RWPE1 (cell line): ENCODE results near the gene KRT84.

Source experiments
- CTCF ChIA-PET: fragments of 350-600 bp; sonication (Branson Sonifier 250); formaldehyde crosslinking; extraction: SDS; loops from one replicate; lab custom pipeline; 2021; lab: Yijun Ruan, JAX
- POLR2A ChIA-PET: fragments of 400-600 bp; formaldehyde crosslinking; extraction: SDS; loops from one replicate; lab custom pipeline; 2020; ENCODE audit warnings: antibody characterized with exemption; ENCODE audit not compliant: low non-redundant PET; lab: Yijun Ruan, JAX
- DNase-seq: peaks from one replicate; pipeline ENCODE4 v3.0.0; 2012; ENCODE audit warnings: low spot score
- H3K27ac ChIP-seq: fragments of 450-650 bp; 2 replicates; pipeline ENCODE4 v1.5.1; 2017
- TF ChIP-seq, protein P1 (sequence below): fragments of 450-650 bp; conservative IDR thresholded peaks from 2 replicates; pipeline ENCODE4 v1.5.1; 2017; ENCODE audit warnings: low read depth, mild to moderate bottlenecking

Gene KRT84

DNA sequence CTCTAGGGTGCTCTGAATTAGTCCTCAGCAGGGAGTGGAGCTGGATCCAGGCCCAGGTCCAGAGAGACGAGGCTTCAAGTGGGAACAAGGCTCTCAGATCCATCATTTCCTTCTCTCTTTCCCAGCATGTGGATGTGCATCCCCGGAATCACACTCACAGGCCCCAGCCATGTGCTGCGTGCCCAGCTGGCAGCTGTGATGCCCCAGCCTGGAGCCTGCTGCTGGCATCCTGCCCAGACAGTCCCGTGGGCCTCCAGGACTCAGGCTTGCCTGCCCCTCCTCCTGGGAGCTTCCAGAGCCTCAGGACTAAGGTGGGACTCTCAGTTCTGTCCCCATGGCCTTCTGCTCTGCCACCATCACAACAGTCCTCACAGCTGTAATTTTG, 6.2 kb upstream of the KRT84 start:
- ChIA-PET CTCF (interaction anchor here (0.6 to 2.1 kb wide), 7 partner anchors 18 to 488 kb away, joined by 3 to 11 read pairs (median 5); partner anchors contain the start of gene ATG101), POLR2A (no interaction called here)
- no peak for DNase-seq
- TF ChIP-seq, protein P1, sequence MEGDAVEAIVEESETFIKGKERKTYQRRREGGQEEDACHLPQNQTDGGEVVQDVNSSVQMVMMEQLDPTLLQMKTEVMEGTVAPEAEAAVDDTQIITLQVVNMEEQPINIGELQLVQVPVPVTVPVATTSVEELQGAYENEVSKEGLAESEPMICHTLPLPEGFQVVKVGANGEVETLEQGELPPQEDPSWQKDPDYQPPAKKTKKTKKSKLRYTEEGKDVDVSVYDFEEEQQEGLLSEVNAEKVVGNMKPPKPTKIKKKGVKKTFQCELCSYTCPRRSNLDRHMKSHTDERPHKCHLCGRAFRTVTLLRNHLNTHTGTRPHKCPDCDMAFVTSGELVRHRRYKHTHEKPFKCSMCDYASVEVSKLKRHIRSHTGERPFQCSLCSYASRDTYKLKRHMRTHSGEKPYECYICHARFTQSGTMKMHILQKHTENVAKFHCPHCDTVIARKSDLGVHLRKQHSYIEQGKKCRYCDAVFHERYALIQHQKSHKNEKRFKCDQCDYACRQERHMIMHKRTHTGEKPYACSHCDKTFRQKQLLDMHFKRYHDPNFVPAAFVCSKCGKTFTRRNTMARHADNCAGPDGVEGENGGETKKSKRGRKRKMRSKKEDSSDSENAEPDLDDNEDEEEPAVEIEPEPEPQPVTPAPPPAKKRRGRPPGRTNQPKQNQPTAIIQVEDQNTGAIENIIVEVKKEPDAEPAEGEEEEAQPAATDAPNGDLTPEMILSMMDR = no peak
- peak overlapping the region; percentile 66 for H3K27ac ChIP-seq

DNA sequence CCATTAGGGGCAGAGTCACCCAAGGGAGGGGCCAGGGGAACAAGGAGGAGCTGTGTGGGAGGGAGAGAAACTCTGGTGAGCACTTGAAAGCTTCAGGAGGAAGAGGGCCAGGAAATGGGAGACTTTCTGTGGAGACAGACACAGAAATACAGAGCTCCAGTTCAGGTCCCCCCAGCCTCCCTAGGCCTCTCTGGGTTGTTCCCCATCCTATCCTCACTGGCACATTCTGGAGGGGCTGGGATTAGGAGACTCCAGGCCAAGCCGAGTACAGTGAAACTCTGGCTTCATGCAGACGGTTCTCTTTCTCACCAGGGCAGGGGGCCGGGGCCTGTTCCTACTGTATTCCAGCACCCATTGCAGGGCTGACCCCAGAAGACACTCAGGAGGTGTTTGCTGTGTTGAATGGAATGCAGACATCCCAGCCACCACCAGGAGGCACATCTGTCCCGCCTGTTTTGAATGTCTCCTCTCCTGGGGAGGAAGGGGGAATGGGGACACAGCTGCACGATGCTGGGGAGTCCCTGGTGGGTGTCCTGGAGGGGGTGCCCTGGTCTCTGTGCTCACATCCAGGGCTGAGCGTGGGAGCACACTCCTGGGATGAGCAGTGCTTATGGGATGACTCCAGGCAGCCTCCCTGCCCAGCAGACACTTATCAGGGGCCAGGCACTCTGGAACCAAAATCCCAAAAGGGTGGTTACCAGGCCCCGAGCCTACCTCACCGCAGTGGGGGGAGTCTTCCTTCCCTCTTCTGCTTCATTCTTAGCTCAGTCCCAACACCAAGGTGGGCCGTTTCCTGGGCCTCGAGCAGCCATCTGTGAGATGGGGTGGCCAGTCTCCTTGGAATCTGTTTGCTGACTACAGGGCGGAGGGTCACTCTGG, 5.5 kb upstream of the KRT84 start:
- H3K27ac ChIP-seq = peak overlapping the region; percentile 66
- CTCF ChIA-PET = interaction anchor here (0.5 to 2.1 kb wide), 7 partner anchors 9 to 489 kb away, joined by 3 to 11 read pairs (median 3); partner anchors contain the start of gene ATG101
- no peak for DNase-seq
- TF ChIP-seq, protein P1 = no peak; the same call in 1 of the 2 replicates
- POLR2A ChIA-PET = no interaction called here

DNA sequence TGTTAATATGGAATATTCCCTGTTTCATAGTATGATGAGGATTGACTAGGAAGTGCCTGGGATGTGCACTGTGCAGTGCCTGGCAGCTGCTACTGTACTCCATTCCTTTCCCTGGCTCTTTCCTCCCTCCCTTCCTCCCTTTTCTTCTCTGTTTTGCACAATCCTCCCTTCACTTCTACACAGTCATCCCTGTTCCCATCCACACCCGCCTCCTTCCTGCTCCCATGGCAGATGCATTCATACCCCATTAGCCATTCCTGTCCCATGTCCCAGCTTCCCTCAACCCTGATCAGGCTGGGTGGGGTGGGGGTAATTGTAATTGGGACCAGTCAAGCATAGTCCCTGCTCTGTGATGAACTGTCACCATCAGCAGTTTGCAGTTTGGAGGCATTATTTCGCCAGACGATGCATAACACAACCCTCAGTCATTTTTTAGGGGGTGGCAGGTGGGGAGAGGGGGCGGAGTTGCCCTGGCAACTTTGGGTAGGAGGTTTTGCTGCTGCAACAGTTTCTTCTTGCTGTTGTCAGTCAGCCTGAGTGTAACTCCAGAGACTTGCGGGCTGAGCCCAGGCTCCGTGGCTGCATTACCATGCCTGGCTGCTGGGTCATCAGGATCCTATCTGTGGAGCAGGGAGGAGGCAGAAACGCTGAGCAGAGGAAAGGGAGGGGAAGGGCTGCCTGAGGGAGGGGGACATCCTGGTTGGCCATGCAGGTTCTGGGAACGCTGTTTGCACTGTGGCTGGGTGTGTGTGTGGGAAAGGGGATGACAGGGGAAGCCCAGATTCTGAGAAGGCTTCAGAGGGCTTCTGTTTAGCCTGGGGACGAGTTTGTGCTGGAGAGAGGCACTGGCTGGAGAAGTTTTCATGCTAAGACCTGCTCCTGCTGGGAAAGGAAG, 4.1 kb upstream of the KRT84 start:
- H3K27ac ChIP-seq = peak overlapping the region; percentile 66
- POLR2A ChIA-PET = no interaction called here
- CTCF ChIA-PET = no interaction called here
- no peak for DNase-seq
- TF ChIP-seq, protein P1 = no peak

DNA sequence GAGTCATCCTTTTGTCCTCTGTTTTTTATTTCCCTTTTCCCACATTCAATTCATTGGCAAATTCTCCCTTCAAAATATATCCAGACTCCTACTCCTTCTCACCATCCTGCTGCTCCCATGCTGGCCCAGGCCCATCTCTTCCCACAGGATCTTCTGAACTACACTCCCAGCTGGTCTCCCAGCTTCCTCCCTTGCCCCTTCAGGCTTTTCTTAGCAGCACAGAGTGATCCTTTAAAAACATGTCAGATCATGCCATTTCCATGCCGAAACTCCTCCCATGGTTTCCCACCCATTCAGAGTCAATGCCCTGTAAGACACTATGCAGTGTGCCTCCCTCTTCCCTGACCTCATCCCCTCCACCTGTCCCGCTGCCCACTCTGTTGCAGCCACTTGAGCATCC, 2.4 kb upstream of the KRT84 start:
- ChIA-PET POLR2A (no interaction called here), CTCF (no interaction called here)
- TF ChIP-seq, protein P1 = no peak
- H3K27ac ChIP-seq = no peak overlapping the region
- DNase-seq = no peak

DNA sequence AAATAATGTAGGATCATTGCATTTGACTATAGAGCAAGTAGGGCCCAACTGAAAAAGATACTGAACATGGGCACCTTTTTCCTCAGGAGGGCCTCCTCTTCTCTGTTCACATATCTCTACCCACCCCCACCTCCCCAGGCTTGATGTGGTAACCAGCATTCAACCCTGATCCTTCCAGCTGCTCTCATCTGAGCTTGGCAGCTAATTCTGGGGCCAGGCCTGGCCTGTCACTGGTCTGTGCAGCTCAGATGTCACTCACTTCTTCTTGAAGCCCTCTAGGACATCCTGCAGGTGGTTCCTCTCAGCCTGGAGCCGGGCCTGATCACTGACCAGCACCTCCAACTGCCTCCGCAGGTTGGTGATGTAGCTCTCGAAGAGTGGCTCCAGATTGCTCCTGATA, 2.1 kb downstream of the KRT84 start:
- ChIA-PET CTCF (interaction anchor here (0.8 kb wide), 1 partner anchor 11 kb away, joined by 3 read pairs; no protein-coding TSS in a partner anchor), POLR2A (no interaction called here)
- no peak overlapping the region for H3K27ac ChIP-seq
- TF ChIP-seq, protein P1 = no peak
- no peak for DNase-seq

DNA sequence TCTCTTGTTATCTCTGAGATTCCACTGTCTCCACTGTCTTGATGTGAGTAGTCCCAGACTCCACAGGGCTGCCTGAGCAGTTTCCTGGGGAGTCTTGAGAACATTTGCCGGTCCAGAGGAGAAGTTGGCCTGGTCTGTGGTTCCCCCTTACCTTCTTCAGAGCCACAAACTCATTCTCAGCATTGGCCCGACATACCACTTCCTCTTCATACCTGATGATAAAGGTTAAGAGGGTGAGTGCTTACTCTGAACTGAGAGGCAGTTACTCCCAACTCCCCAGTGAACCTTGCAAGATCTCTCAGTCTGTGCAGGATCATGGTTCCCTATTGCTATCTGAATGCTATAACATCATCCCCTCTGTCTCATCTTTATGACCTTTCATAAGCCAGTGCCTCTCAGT, 2.6 kb downstream of the KRT84 start:
- ChIA-PET POLR2A (no interaction called here), CTCF (interaction anchor here (0.8 to 1.5 kb wide), 2 partner anchors 11 to 125 kb away, joined by 3 to 4 read pairs; no protein-coding TSS in a partner anchor)
- DNase-seq = no peak
- no peak overlapping the region for H3K27ac ChIP-seq
- TF ChIP-seq, protein P1 = no peak
